ENCODE data around the gene TMPRSS6. TPM values are rescaled to one million over a fixed set of nuclear protein-coding genes. Genes with fewer than 3 reads are reported as not detected.

The TMPRSS6 gene
- total RNA-seq, 1 donor = not detected

DNA sequence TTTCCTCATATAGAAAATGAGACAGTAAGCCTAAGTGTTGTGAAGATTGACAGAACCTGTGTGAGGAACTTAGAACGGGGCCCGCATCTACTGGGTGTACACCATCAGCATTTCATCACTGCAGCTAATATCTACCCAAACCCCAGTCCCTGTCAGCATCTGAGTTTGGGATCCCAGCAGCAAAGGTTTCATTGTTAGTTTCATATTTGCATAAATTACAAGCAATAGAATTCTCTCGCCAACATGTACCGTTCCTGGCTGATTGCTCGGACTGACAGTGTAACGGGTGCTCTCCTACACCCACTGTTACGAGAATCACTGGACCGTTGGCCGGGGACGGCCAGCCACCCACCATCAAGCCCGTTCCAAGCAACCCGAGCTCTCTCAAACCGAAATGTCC, 10.4 kb upstream of the TMPRSS6 start:
- DNase-seq (ENCODE audit: low read depth in 2 of 3, low spot score in 2 of 3) = no peak

DNA sequence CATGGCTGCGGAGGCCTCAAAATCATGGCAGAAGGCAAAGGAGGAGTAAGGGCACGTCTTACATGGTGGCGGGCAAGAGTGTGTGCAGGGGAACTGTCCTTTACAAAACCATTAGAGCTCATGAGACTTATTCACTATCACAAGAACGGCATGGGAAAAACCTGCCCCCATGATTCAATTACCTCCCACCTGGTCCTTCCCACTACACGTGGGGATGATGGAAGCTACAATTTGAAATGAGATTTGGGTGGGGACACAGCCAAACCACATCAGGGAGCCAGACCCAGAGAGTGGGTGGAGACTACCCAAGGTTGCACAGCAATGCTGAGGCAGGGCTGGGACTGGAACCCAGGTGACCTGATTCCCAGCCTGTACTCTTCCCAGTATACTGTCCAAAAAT, 8.6 kb upstream of the TMPRSS6 start:
- no peak for DNase-seq (ENCODE audit: low read depth in 2 of 3, low spot score in 2 of 3)

DNA sequence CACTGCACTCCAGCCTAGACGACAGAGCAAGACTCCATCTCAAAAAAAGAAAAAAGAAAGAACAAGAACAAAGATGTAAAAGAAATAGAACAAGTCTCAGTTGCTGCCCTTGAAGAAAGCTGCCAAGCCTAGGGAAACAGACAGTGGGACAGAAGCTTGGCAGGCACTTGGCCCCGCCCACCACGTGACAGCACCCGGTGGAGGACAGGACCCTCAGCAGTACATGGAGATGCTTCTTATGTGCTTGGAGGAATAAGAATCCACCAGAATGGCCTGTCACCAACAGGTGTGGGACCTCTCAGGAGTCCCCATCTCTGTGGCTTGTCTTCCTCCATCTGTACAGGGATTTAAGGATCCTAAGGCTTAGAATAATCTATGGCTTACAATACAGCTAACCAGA, 7.6 kb upstream of the TMPRSS6 start:
- DNase-seq (ENCODE audit: low read depth in 2 of 3, low spot score in 2 of 3) = no peak

DNA sequence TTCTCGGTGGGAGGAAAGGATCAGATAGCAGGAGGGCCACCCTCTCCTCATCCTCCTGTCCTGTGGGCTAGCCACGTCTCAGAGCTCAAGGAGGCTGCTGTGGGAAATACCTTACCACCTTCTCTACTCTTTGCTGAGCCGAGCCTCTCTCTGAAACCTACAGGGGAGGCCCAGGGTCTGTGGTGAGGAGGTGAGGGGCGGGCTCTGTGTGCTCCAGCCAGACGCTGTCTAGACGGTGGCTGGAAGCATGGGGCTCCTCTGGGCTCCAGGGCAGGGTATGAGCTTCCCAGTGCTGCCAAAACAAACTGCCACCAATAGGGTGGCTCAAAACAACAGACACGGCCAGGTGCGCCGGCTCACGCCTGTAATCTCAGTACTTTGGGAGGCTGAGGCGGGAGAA, 5.5 kb upstream of the TMPRSS6 start:
- no peak for DNase-seq (ENCODE audit: low read depth in 2 of 3, low spot score in 2 of 3)

DNA sequence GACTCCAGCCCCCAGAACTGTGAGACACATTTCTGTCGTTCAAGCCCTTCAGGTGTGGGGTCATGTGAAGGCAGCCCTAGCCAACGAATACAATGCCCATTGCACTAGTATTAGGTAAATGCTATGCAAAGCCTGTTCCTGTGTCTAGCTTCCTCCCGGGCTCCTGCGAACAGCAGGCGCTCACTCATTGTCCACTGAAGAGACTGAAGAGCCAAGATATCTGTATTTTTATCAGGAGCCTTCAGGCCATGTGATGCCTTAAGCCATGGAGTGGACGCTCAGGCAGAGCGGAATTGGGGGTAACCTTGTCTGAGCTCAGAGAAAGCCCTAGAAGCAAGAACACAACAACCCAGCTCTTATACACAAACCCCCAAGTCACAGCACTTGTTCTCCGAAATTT, 4.2 kb upstream of the TMPRSS6 start:
- no peak for DNase-seq (ENCODE audit: low read depth in 2 of 3, low spot score in 2 of 3)

GRCh38 chr22:37112084-37112728, 2.7 kb upstream of the TMPRSS6 start:
- no peak for DNase-seq (ENCODE audit: low read depth in 2 of 3, low spot score in 2 of 3)

GRCh38 chr22:37111156-37111717, 1.7 kb upstream of the TMPRSS6 start:
- no peak for DNase-seq (ENCODE audit: low read depth in 2 of 3, low spot score in 2 of 3)

GRCh38 chr22:37107816-37108621, 1.5 kb downstream of the TMPRSS6 start:
- no peak for DNase-seq (ENCODE audit: low read depth in 2 of 3, low spot score in 2 of 3)

DNA sequence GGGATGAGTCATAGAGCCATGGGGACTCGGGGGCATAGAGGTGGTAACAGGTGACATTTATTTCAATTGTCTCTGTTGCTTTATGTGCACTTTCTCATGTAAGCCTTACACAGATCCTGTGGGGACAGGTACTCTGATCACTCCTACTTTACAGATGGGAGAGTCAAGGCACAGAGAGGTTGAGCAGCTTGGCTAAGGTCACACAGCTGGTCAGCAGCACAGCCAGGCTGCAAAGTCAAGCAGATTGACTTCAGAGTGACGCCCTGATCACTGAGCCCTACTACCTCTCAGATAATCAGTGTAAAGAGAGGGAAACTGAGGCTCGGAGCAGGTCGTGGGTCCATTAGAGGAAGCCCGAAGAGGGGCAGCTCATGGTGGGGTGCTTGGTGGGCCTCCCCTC, 3.5 kb downstream of the TMPRSS6 start:
- DNase-seq (ENCODE audit: low read depth in 2 of 3, low spot score in 2 of 3) = no peak

- DNase-seq (ENCODE audit: low read depth in 2 of 3, low spot score in 2 of 3) = no peak
Measured at GRCh38 chr22:37105154-37105553, 4.4 kb downstream of the TMPRSS6 start.

GRCh38 chr22:37103656-37104452, 5.7 kb downstream of the TMPRSS6 start:
- DNase-seq (ENCODE audit: low read depth in 2 of 3, low spot score in 2 of 3) = no peak

GRCh38 chr22:37103151-37103550, 6.4 kb downstream of the TMPRSS6 start:
- DNase-seq (ENCODE audit: low read depth in 2 of 3, low spot score in 2 of 3) = no peak

- DNase-seq (ENCODE audit: low read depth in 2 of 3, low spot score in 2 of 3) = no peak
Measured at GRCh38 chr22:37101311-37102066, 8.0 kb downstream of the TMPRSS6 start.

GRCh38 chr22:37100589-37101127, 8.9 kb downstream of the TMPRSS6 start:
- DNase-seq (ENCODE audit: low read depth in 2 of 3, low spot score in 2 of 3) = no peak

- DNase-seq (ENCODE audit: low read depth in 2 of 3, low spot score in 2 of 3) = peak in 2 of 3 donors; percentile 19 to 23
Measured at GRCh38 chr22:37098976-37099591, 10.4 kb downstream of the TMPRSS6 start.

DNA sequence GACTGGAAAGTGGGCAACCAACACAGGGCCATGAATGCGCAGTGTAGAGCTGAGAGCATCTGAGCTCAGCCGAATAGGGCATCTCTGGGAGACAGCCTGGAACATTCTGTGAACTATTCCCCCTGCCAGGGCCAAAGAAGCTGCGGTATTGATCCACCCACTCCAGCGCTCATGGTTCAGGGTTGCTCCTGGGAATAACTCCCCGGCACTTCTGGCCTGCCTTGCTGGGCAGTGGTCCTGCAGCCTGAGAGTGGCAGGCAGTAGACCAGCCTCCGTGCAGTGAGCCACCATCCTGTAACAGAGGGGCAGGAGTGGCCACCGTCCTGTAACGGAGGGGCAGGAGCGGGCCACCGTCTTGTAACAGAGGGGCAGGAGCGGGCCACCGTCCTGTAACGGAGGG, 12.2 kb downstream of the TMPRSS6 start:
- DNase-seq (ENCODE audit: low read depth in 2 of 3, low spot score in 2 of 3) = no peak

DNA sequence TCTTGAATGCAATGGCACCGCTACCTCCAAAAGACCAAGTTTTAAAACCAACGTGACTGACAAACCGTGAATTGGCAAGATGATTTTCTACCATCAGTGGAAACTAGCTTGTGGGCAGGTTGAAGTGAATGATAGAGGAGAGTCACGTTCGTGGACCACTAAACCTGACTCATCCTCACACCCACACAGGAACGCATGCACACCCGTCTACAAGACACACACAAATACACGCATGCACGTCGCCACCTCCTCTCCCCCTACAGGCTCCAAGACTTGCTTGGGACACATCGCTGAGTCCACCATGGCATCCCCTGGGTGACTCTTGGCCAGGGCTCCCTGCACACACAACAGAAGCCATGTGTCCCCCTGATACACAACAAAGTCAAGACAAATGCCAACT, 14.4 kb downstream of the TMPRSS6 start:
- DNase-seq (ENCODE audit: low read depth in 2 of 3, low spot score in 2 of 3) = no peak

DNA sequence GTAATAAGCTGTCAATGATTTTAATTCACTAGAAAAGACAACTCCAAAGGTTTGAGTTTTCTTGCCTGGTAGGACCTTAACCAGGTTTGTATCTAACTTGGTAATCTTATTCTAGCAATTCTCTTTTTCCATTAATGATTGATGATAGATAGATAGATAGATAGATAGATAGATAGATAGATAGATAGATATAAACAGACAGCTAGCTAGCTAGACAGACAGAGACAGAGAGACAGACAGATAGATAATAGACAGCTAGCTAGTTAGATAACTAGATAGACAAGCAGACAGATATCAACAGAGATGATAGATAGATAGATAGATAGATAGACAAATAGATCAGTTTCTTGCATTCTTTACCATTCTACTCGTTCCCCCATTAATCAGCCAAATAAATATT, 15.3 kb downstream of the TMPRSS6 start:
- DNase-seq (ENCODE audit: low read depth in 2 of 3, low spot score in 2 of 3) = no peak

DNA sequence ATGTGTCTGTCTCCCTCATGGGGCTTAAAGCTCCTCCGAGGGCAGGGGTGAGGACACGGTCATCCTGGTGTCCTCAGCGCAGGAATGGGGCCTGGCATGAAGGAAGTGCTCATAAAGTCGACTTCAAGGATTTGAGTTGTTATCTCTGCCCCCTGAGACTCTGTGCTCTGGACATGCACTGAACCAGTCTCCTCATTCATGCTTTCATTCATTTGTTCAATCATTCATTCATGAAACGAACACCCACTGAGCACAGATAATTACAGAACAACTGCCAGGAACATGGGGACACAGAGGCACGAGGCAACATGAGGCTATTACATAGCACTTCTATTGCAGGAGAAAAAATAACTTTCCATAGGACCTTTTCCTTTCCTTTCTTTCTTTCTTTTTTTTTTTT, 16.5 kb downstream of the TMPRSS6 start:
- no peak for DNase-seq (ENCODE audit: low read depth in 2 of 3, low spot score in 2 of 3)

- DNase-seq (ENCODE audit: low read depth in 2 of 3, low spot score in 2 of 3) = no peak
Measured at GRCh38 chr22:37091994-37092393, 17.5 kb downstream of the TMPRSS6 start.
